Measurements from ENCODE around the gene PRR18. TPM values are rescaled to one million over a fixed set of nuclear protein-coding genes. Genes with fewer than 3 reads are reported as not detected.

The PRR18 gene
- total RNA-seq, 1 donor from 2014 or later, result not detected

- DNase-seq (ENCODE audit: low read depth), result no peak
Measured at GRCh38 chr6:166274739-166275370, 33.3 kb downstream of the PRR18 start.

- no peak for DNase-seq (ENCODE audit: low read depth)
Measured at GRCh38 chr6:166274163-166274562, 34.0 kb downstream of the PRR18 start.

GRCh38 chr6:166271376-166271765 is 36.8 kb downstream of the PRR18 start:
- DNase-seq (ENCODE audit: low read depth), result no peak

- no peak for DNase-seq (ENCODE audit: low read depth)
Measured at GRCh38 chr6:166270706-166271375, 37.4 kb downstream of the PRR18 start.

- no peak for DNase-seq (ENCODE audit: low read depth)
Measured at GRCh38 chr6:166269301-166270039, 38.7 kb downstream of the PRR18 start.

- no peak for DNase-seq (ENCODE audit: low read depth)
Measured at GRCh38 chr6:166268431-166268830, 39.8 kb downstream of the PRR18 start.

- DNase-seq (ENCODE audit: low read depth), result no peak
Measured at GRCh38 chr6:166267526-166267925, 40.7 kb downstream of the PRR18 start.

GRCh38 chr6:166266336-166266735 is 41.9 kb downstream of the PRR18 start:
- peak; percentile 67 for DNase-seq (ENCODE audit: low read depth)

- no peak for DNase-seq (ENCODE audit: low read depth)
Measured at GRCh38 chr6:166262743-166263515, 45.3 kb downstream of the PRR18 start.

GRCh38 chr6:166259296-166259977 is 48.8 kb downstream of the PRR18 start:
- DNase-seq (ENCODE audit: low read depth), result no peak

GRCh38 chr6:166258854-166259276 is 49.3 kb downstream of the PRR18 start:
- no peak for DNase-seq (ENCODE audit: low read depth)

- DNase-seq (ENCODE audit: low read depth), result no peak
Measured at GRCh38 chr6:166257911-166258318, 50.3 kb downstream of the PRR18 start.

Other genes starting within 250 kb of the PRR18 start
- not detected in 2 replicates for gene TBXT, start 140.5 kb downstream of the PRR18 start, total RNA-seq
- 49.9 and 69.3 TPM in 2 replicates for gene SFT2D1, start 34.2 kb upstream of the PRR18 start, total RNA-seq
- 12.3 and 18.1 TPM in 2 replicates for gene MPC1, start 74.5 kb upstream of the PRR18 start, total RNA-seq